HepG2 (cell line): ENCODE results near the gene SLA2. TPM values are rescaled to one million over a fixed set of nuclear protein-coding genes. Genes with fewer than 3 reads are reported as not detected.

Experiments
- ADNP ChIP-seq: sonication (generic); formaldehyde crosslinking; IDR thresholded peaks from 2 replicates; pipeline ENCODE4 v1.4.0; 2020; ENCODE audit warnings: missing genetic modification reagents
- CBX2 ChIP-seq, 2 experiments: fragments of 200-600 bp in 1 of 2; sonication (generic); formaldehyde crosslinking in 1 of 2; IDR thresholded peaks; 2 replicates each; pipeline versions ENCODE4 v1.7.0 to v1.8.1; 2018 to 2022; ENCODE audit warnings: low read depth in 2 of 2, low read length in 1 of 2, mild to moderate bottlenecking in 1 of 2, missing genetic modification reagents in 1 of 2
- EEA1 ChIP-seq: sonication (generic); formaldehyde crosslinking; IDR thresholded peaks from 2 replicates; pipeline ENCODE4 v1.5.1; 2020; ENCODE audit warnings: mild to moderate bottlenecking, missing genetic modification reagents, borderline replicate concordance
- ETV5 ChIP-seq: IDR thresholded peaks from 2 replicates; pipeline ENCODE4 v1.6.1; 2018; ENCODE audit warnings: missing biosample characterization, missing genetic modification reagents, inconsistent platforms, borderline replicate concordance
- ISX ChIP-seq: sonication (generic); formaldehyde crosslinking; conservative IDR thresholded peaks from 2 replicates; pipeline ENCODE4 v1.5.0; 2020; ENCODE audit warnings: missing genetic modification reagents
- JUN ChIP-seq: sonication (generic); formaldehyde crosslinking; IDR thresholded peaks from 2 replicates; pipeline ENCODE4 v1.4.0; 2020; ENCODE audit warnings: mild to moderate bottlenecking, missing genetic modification reagents
- MTA1 ChIP-seq: sonication (generic); formaldehyde crosslinking; IDR thresholded peaks from 2 replicates; pipeline ENCODE4 v1.4.0; 2020; ENCODE audit warnings: missing genetic modification reagents, mild to moderate bottlenecking, borderline replicate concordance
- NFATC3 ChIP-seq: sonication (generic); formaldehyde crosslinking; IDR thresholded peaks from 2 replicates; pipeline ENCODE4 v1.5.1; 2020; ENCODE audit warnings: mild to moderate bottlenecking, missing genetic modification reagents
- NR2C2 ChIP-seq: sonication (generic); formaldehyde crosslinking; IDR thresholded peaks from 2 replicates; pipeline ENCODE4 v1.4.0; 2020; ENCODE audit warnings: missing genetic modification reagents, mild to moderate bottlenecking, moderate library complexity, borderline replicate concordance
- PPARG ChIP-seq: conservative IDR thresholded peaks from 2 replicates; pipeline ENCODE4 v1.6.1; 2016; ENCODE audit warnings: missing biosample characterization, missing genetic modification reagents
- TSC22D2 ChIP-seq: sonication (generic); formaldehyde crosslinking; IDR thresholded peaks from 2 replicates; pipeline ENCODE4 v1.5.1; 2020; ENCODE audit warnings: missing genetic modification reagents, mild to moderate bottlenecking, borderline replicate concordance
- U2AF1 ChIP-seq: fragments of 200-400 bp; formaldehyde crosslinking; optimal IDR thresholded peaks from 2 replicates; pipeline ENCODE3; 2017; ENCODE audit warnings: mild to moderate bottlenecking, low read depth, low read length
- ZFP41 ChIP-seq: sonication (generic); formaldehyde crosslinking; IDR thresholded peaks from 2 replicates; pipeline ENCODE4 v1.4.0; 2020; ENCODE audit warnings: mild to moderate bottlenecking, missing genetic modification reagents, borderline replicate concordance
- ZMYM2 ChIP-seq: sonication (generic); formaldehyde crosslinking; IDR thresholded peaks from 2 replicates; pipeline ENCODE4 v1.8.0; 2022; ENCODE audit warnings: mild to moderate bottlenecking, missing genetic modification reagents
- ZNF446 ChIP-seq: sonication (generic); formaldehyde crosslinking; IDR thresholded peaks from 2 replicates; pipeline ENCODE4 v1.5.0; 2020; ENCODE audit warnings: mild to moderate bottlenecking, missing genetic modification reagents
- ZNF724P ChIP-seq: sonication (generic); formaldehyde crosslinking; IDR thresholded peaks from 2 replicates; pipeline ENCODE4 v1.8.0; 2022; ENCODE audit warnings: missing genetic modification reagents, borderline replicate concordance
- ZSCAN20 ChIP-seq: sonication (generic); formaldehyde crosslinking; IDR thresholded peaks from 2 replicates; pipeline ENCODE4 v1.4.0; 2020; ENCODE audit warnings: missing genetic modification reagents, mild to moderate bottlenecking, borderline replicate concordance
- polyA plus RNA-seq, 8 experiments: library from polyadenylated mRNA; depleted of rRNA in 3 of 8; stranded (reverse) in 7 of 8; unstranded in 1 of 8; fragments of >200 nt; fragmentation: Illumina TruSeq in 4 of 8; extraction: Trizol in 4 of 8; gene quantifications; 2 replicates each; pipeline versions ENCODE4 v1.2.1 to v1.2.3, GENCODE V29; 2011 to 2016; ENCODE audit warnings: low read depth in 4 of 8, missing spikeins in 1 of 8, mixed read lengths in 1 of 8; ENCODE audit not compliant: insufficient read depth in 1 of 8
- total RNA-seq, 5 experiments: library from RNA; depleted of rRNA; stranded (reverse); fragments of >200 nt; fragmentation: Illumina TruSeq; extraction: Trizol; gene quantifications; 2 replicates each; pipeline ENCODE4 v1.2.3, GENCODE V29; 2016; ENCODE audit warnings: low read depth in 1 of 5
- TF ChIP-seq, protein P1 (sequence below): sonication (generic); formaldehyde crosslinking; IDR thresholded peaks from 2 replicates; pipeline ENCODE4 v1.8.1; 2022; ENCODE audit warnings: mild to moderate bottlenecking, missing genetic modification reagents
- TF ChIP-seq, protein P2 (sequence below): sonication (generic); formaldehyde crosslinking; conservative IDR thresholded peaks from 2 replicates; pipeline ENCODE4 v1.4.0; 2020; ENCODE audit warnings: missing genetic modification reagents
- TF ChIP-seq, protein P3 (sequence below): sonication (generic); formaldehyde crosslinking; IDR thresholded peaks from 2 replicates; pipeline ENCODE4 v1.5.1; 2020; ENCODE audit warnings: mild to moderate bottlenecking, missing genetic modification reagents
- TF ChIP-seq, protein P4 (sequence below): sonication (generic); formaldehyde crosslinking; conservative IDR thresholded peaks from 2 replicates; pipeline ENCODE4 v1.5.0; 2020; ENCODE audit warnings: missing genetic modification reagents

The SLA2 gene
- total and polyA plus RNA-seq, 2 of the 13 experiments (the other 11 are each of a cell fraction or from before 2014, with no cell fraction given): 1.6 to 3.6 TPM

DNA sequence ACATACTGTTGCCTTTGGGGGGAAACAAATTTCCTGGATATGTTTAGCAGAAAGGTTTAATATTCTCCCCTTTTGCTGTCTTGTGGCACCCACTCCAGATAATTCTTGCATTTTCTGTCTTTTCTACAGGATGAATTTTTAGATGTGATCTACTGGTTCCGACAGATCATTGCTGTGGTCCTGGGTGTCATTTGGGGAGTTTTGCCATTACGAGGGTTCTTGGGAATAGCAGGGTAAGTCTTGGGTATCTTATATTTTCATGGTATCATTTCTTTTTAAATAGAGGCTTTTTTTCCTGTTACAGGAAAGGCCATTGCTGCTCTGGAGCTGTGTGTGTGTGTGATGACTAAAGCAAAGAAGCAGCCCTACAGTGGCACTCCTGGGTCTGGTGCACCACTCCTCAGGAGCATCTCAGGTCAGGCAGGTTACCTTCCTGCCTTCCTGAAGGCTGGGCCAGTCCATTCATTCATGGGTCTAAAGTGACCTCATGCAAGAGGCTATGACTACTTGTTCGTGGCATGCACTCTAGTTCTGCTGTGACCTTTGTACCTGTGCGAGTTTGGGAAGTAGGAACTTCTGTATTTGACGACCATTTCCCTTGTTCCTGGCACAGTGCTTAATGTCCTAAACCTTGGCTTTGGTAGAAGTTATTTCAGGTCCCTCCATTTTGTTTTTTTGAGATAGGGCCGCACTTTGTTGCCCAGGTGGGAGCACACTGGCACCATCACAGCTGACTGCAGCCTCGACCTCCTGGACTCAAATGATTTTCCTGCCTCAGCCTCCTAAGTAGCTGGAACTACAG, 38.2 kb downstream of the SLA2 start (continued):
- TF ChIP-seq, protein P1, sequence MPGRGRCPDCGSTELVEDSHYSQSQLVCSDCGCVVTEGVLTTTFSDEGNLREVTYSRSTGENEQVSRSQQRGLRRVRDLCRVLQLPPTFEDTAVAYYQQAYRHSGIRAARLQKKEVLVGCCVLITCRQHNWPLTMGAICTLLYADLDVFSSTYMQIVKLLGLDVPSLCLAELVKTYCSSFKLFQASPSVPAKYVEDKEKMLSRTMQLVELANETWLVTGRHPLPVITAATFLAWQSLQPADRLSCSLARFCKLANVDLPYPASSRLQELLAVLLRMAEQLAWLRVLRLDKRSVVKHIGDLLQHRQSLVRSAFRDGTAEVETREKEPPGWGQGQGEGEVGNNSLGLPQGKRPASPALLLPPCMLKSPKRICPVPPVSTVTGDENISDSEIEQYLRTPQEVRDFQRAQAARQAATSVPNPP: no peak
- TF ChIP-seq JUN (CRISPR knock-in tag) (peak; percentile 97), ETV5 (CRISPR knock-in tag) (peak; percentile 83), ZNF724P (CRISPR knock-in tag) (no peak), CBX2 (IDR thresholded peaks at IDR 0.05; ENCODE audit: low read depth, low read length) (no peak), CBX2 (CRISPR knock-in tag; IDR thresholded peaks at IDR 0.05; ENCODE audit: low read depth) (no peak), ZNF446 (CRISPR knock-in tag) (no peak), NFATC3 (CRISPR knock-in tag) (no peak), NR2C2 (CRISPR knock-in tag) (peak; percentile 43; the same call in 1 of the 2 replicates), MTA1 (CRISPR knock-in tag) (no peak), ISX (CRISPR knock-in tag) (no peak), ZMYM2 (no peak), ADNP (CRISPR knock-in tag) (no peak), ZSCAN20 (CRISPR knock-in tag) (no peak; the same call in 1 of the 2 replicates), EEA1 (CRISPR knock-in tag) (no peak), PPARG (CRISPR knock-in tag) (0 out of 2 replicates have a peak, but pooled peaks have one; percentile 55), ZFP41 (CRISPR knock-in tag) (no peak), U2AF1 (no peak), TSC22D2 (CRISPR knock-in tag) (no peak)
- TF ChIP-seq, protein P2, sequence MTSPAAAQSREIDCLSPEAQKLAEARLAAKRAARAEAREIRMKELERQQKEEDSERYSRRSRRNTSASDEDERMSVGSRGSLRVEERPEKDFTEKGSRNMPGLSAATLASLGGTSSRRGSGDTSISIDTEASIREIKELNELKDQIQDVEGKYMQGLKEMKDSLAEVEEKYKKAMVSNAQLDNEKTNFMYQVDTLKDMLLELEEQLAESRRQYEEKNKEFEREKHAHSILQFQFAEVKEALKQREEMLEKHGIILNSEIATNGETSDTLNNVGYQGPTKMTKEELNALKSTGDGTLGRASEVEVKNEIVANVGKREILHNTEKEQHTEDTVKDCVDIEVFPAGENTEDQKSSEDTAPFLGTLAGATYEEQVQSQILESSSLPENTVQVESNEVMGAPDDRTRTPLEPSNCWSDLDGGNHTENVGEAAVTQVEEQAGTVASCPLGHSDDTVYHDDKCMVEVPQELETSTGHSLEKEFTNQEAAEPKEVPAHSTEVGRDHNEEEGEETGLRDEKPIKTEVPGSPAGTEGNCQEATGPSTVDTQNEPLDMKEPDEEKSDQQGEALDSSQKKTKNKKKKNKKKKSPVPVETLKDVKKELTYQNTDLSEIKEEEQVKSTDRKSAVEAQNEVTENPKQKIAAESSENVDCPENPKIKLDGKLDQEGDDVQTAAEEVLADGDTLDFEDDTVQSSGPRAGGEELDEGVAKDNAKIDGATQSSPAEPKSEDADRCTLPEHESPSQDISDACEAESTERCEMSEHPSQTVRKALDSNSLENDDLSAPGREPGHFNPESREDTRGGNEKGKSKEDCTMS (CRISPR knock-in tag): no peak
- TF ChIP-seq, protein P3, sequence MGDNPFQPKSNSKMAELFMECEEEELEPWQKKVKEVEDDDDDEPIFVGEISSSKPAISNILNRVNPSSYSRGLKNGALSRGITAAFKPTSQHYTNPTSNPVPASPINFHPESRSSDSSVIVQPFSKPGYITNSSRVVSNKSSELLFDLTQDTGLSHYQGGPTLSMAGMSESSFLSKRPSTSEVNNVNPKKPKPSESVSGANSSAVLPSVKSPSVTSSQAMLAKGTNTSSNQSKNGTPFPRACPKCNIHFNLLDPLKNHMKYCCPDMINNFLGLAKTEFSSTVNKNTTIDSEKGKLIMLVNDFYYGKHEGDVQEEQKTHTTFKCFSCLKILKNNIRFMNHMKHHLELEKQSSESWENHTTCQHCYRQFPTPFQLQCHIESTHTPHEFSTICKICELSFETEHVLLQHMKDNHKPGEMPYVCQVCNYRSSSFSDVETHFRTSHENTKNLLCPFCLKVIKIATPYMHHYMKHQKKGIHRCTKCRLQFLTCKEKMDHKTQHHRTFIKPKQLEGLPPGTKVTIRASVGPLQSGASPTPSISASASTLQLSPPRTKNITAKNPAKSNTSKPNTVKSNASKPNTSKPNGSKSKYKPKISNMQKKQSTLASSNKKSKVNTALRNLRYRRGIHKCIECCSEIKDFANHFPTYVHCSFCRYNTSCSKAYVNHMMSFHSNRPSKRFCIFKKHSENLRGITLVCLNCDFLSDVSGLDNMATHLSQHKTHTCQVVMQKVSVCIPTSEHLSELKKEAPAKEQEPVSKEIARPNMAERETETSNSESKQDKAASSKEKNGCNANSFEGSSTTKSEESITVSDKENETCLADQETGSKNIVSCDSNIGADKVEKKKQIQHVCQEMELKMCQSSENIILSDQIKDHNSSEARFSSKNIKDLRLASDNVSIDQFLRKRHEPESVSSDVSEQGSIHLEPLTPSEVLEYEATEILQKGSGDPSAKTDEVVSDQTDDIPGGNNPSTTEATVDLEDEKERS: 0 out of 2 replicates have a peak, but pooled peaks have one; percentile 31
- TF ChIP-seq, protein P4, sequence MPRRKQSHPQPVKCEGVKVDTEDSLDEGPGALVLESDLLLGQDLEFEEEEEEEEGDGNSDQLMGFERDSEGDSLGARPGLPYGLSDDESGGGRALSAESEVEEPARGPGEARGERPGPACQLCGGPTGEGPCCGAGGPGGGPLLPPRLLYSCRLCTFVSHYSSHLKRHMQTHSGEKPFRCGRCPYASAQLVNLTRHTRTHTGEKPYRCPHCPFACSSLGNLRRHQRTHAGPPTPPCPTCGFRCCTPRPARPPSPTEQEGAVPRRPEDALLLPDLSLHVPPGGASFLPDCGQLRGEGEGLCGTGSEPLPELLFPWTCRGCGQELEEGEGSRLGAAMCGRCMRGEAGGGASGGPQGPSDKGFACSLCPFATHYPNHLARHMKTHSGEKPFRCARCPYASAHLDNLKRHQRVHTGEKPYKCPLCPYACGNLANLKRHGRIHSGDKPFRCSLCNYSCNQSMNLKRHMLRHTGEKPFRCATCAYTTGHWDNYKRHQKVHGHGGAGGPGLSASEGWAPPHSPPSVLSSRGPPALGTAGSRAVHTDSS (CRISPR knock-in tag): no peak
